ENCODE measurements around the gene CPSF4L.

Gene CPSF4L

DNA sequence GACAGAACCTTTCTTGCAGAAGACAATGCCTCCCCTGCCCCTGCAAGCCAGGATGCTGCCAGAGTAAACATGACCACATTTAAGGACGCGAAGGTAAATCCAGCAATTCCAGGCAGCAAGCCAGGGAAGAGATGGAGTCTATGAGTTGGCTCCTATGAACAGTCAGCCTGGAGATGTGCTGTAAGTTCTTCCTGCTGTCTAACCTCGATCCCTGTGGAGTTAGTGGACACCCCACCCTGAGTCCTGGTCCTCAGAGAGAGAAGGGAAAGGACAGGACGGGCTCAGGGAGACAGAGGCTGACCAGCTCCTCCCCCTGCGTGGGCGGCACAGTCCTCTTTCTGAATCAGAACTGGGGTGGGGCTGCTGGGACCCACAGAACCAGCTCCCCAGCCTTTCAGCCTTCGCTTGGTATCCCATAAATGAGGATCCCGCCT is 25.2 kb upstream of the CPSF4L start:
- DNase-seq (ENCODE audit: low spot score): no peak
- no peak for TF ChIP-seq CTCF (IDR thresholded peaks at IDR 0.05; ENCODE audit: extremely low read depth, missing control alignments)

DNA sequence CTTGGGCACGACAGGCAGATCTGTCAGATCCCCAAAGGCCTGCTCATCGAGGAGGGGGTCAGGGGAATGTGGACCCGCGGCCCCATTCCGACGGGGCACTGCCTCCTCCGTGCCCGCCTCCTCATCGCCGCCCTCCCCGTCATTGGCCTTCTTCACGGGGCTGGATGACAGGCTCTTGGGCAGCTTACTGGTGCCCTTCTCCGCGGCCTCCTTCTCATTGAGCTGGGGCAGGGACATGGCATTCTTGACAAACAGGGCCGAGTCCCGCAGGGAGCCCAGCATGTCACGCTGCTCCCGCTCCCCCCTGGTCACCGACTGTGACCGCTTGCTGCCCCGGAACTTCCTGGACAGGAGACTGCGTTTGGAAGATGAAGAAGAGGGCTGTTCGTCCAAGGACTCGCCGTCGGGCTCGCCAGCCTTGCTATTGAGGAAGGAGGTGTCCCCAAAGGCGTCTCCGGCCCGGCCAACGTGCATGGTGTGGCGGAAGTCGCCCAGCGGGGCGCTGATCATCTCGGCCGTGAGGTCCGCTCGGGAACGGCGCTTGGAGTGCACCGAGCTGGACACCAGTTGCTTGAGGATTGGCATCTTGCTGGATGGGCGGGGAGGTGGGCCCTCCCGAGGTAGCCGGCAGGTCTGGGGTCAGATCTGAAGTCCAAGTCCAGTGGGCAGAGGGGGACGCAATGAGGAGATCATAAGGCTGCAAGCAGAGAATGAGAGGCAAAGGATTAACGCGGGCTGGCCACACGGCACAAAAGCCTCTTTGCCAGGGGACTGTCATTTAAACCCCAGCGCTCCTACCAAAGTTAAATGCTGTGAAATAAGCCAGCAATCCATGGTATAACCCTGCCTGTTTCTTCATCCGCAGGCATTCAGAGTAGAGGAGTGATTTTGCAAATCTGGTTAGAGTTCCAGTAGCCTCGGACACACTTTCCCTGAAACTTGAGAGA is 24.5 kb upstream of the CPSF4L start:
- no peak for DNase-seq (ENCODE audit: low spot score)
- no peak for TF ChIP-seq CTCF (IDR thresholded peaks at IDR 0.05; ENCODE audit: extremely low read depth, missing control alignments)

- DNase-seq (ENCODE audit: low spot score): no peak
- no peak for TF ChIP-seq CTCF (IDR thresholded peaks at IDR 0.05; ENCODE audit: extremely low read depth, missing control alignments)
Measured at GRCh38 chr17:73285603-73285908, 23.9 kb upstream of the CPSF4L start.

DNA sequence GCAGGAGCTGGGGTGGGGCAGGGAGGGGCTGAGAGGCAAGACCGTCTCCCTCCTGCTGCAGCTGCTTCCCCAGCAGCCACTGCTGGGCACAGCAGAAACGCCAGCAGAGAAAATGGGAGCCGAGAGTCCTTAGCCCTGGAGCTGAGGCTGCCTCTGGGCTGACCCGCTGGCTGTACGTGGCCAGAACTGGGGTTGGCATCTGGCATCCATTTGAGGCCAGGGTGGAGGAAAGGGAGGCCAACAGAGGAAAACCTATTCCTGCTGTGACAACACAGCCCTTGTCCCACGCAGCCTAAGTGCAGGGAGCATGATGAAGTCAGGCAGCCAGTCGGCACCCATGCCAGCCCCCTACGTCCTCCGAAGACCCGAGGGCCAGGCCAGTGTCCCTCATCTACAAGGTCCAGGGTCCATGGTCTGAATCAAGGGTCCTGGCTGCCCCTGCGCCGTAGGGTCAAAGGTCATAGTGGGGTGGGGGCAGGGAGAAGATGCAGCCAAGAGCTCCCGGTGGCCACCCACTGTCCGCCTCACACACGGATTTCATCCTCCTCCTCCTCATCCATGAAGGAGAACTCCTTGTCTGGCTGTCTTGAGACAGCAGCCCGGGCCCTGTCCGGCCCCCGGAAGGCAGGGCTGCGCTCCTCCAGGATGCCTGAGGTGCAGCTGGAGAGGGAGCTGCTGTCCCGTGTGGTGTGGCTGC is 23.4 kb upstream of the CPSF4L start:
- DNase-seq (ENCODE audit: low spot score): no peak
- no peak for TF ChIP-seq CTCF (IDR thresholded peaks at IDR 0.05; ENCODE audit: extremely low read depth, missing control alignments)

DNA sequence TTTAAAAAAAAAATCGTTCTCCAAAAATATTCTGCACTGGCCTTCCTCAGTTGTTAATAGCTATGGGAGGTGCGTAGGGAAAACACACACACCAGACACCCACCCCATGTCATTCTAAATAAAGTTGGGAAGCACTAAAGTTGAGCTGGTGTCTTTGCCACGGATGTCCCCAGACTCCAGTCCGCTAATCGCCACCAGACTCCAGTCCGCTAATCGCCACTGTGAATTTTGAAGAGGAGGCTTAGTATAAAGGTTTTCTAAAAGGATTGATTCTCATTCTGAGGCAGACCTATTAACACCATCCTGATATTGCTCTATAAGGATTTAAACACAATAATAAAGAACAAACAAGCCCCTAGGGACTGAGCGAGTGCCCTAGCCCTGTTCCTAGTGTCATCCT is 22.7 kb upstream of the CPSF4L start:
- TF ChIP-seq CTCF (IDR thresholded peaks at IDR 0.05; ENCODE audit: extremely low read depth, missing control alignments): no peak
- no peak for DNase-seq (ENCODE audit: low spot score)

DNA sequence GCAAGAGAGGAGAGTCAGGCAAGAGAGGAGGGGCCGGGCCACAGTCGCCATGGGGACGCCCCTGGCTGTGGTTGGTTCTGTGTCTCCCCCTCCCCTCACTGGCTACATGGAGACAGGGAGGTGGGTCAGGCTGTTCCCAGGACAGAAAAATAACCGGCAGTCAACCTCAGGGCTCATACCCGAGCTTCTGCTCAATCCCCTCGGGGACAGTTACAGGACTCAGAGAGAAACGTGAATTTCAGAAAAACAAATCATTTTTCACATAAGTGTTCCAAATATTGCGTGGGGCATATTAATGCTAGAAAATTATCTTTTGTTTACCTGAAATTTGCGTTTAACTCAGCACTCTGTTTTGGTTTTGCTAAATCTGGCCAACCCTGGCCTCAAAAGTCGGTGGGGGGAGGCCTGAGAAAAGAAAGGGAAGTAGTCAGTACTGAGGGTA is 22.2 kb upstream of the CPSF4L start:
- TF ChIP-seq CTCF (IDR thresholded peaks at IDR 0.05; ENCODE audit: extremely low read depth, missing control alignments): no peak
- DNase-seq (ENCODE audit: low spot score): no peak

DNA sequence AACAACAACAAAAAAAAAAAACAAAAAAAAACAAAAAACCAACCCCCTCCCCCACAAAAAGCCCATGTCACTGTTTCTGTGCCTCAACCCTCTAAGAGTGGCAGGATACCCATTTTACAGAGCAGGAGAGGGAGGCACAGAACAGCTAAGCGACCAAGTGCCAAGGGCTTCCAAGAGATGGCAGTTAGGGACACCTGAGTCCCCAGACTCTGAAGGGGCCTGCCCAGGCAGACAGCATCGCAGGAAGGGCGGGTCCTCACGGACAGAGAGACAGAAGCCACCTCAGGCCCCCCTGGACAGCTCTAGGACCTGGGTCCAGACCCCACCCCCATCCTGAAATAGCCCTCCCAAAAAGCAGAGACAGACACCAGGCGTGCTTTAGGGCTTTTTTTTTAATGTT is 21.6 kb upstream of the CPSF4L start:
- DNase-seq (ENCODE audit: low spot score): no peak
- TF ChIP-seq CTCF (IDR thresholded peaks at IDR 0.05; ENCODE audit: extremely low read depth, missing control alignments): no peak

Measured in GM20000 (cell line).